BE2C (cell line): ENCODE data around the gene BRD3.

Experiments used
- DNase-seq: peaks from one replicate; pipeline ENCODE4 v3.0.0-alpha.2; 2020
- H3K27me3 ChIP-seq: fragments of 250-450 bp; sonication (Bioruptor Pico); 2 replicates; pipeline ENCODE4 v1.5.1; 2020; ENCODE audit warnings: mild to moderate bottlenecking
- H3K36me3 ChIP-seq: fragments of 250-450 bp; sonication (Bioruptor Pico); 2 replicates; pipeline ENCODE4 v1.5.1; 2020; ENCODE audit warnings: mild to moderate bottlenecking
- H3K4me1 ChIP-seq: fragments of 250-450 bp; sonication (Bioruptor Pico); 2 replicates; pipeline ENCODE4 v1.5.1; 2020
- H3K4me3 ChIP-seq: 2 replicates; pipeline ENCODE4 v1.5.1; 2011; ENCODE audit warnings: low read depth, low read length
- H3K9me3 ChIP-seq: fragments of 250-450 bp; sonication (Bioruptor Pico); 2 replicates; pipeline ENCODE4 v1.5.1; 2020
- TF ChIP-seq, protein P1 (sequence below): IDR thresholded peaks from 2 replicates; pipeline ENCODE4 v1.5.1; 2012; ENCODE audit warnings: mild to moderate bottlenecking, low read depth, low read length

BRD3 gene

DNA sequence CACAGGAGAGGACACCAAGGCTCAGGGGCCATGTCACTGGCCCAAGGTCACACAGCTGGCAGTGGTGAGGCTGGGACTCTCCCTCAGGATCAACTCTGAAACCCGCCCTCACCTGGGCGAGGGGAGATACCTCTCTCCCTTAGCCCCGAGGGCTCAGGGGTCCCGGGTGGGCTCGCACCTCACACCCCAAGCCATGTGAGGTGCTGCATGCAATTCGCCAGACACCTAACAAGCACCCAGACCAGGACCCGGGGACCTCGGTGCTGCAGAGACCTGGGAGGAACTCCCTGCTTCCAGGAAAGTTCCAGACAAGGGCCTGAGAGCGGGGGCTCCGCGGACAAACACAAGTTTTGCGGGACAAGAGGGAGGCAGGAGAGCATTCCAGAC, 19.3 kb downstream of the BRD3 start:
- Histone ChIP-seq H3K4me1 (no peaks in the 10 kb centered on the region), H3K36me3 (peaks cover 93% of the 10 kb centered on the region), H3K9me3 (no peaks in the 10 kb centered on the region), H3K27me3 (no peaks in the 10 kb centered on the region), H3K4me3 (no peak overlapping the region)
- no peak for DNase-seq
- TF ChIP-seq, protein P1, sequence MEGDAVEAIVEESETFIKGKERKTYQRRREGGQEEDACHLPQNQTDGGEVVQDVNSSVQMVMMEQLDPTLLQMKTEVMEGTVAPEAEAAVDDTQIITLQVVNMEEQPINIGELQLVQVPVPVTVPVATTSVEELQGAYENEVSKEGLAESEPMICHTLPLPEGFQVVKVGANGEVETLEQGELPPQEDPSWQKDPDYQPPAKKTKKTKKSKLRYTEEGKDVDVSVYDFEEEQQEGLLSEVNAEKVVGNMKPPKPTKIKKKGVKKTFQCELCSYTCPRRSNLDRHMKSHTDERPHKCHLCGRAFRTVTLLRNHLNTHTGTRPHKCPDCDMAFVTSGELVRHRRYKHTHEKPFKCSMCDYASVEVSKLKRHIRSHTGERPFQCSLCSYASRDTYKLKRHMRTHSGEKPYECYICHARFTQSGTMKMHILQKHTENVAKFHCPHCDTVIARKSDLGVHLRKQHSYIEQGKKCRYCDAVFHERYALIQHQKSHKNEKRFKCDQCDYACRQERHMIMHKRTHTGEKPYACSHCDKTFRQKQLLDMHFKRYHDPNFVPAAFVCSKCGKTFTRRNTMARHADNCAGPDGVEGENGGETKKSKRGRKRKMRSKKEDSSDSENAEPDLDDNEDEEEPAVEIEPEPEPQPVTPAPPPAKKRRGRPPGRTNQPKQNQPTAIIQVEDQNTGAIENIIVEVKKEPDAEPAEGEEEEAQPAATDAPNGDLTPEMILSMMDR = no peak

DNA sequence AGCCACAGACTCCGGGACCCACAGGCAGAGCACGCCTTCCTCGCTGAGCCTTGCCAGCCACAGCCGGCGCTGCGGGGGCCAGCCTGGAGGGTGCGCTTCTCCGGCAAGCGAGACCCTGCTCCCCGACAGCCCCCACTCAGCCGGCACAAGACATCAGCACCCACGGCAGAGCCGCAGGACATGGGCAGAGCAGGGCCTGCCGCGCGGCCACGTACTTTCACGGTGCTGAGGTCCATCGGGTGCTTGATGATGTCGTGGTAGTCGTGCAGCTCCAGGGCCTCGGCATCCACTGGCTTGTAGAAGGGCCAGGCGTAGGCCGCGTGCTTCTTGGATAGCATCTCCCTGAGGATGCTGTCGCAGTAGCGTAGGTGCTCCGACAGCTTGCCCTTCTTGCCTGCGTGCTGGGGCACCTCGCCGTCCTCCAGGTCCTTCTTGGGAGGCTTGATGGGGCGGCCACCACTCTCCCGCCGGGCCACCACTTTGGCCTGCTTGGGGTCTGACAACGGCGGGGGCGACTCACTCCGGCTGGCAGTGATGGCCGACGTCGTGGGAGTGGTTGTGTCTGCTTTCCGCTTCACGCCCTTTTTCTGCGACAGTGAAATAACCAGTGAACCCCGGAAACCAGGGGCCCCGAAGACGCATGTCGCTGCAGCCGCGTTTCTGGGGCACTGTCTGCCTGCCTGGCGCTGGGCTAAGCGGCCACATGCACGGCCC, 19.8 kb downstream of the BRD3 start:
- Histone ChIP-seq H3K27me3 (no peaks in the 10 kb centered on the region), H3K4me1 (no peaks in the 10 kb centered on the region), H3K9me3 (no peaks in the 10 kb centered on the region), H3K36me3 (peaks cover 91% of the 10 kb centered on the region), H3K4me3 (no peak overlapping the region)
- no peak for DNase-seq
- TF ChIP-seq, protein P1 = no peak

- Histone ChIP-seq H3K36me3 (peaks cover 81% of the 10 kb centered on the region), H3K4me3 (no peak overlapping the region), H3K27me3 (no peaks in the 10 kb centered on the region), H3K9me3 (no peaks in the 10 kb centered on the region), H3K4me1 (no peaks in the 10 kb centered on the region)
- DNase-seq = no peak
- TF ChIP-seq, protein P1 = no peak
These were observed 20.7 kb downstream of the BRD3 start for GRCh38 chr9:134046894-134047681.

GRCh38 chr9:134045841-134046544, 21.8 kb downstream of the BRD3 start:
- TF ChIP-seq, protein P1 = no peak; the same call in 1 of the 2 replicates
- peaks cover 81% of the 10 kb centered on the region for H3K36me3 ChIP-seq

DNA sequence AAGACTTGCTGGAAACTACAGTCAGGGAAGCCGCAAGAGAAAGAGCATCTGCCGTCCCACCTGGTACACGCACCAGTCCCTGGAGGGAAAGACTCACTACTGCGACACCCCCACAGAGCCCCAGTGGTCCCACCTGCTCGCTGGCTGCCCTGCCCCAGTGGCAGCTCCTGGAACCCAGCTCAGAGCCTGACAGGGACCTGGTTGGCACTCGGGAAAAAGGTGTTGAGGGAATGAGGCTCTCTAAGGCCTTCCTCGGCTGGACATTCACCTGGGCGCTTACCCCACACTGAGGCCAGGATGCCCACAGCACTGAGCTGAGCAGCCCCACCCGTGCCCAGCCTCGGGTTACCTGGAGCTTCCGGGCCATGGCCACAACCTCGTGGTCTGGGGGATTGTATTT, 22.9 kb downstream of the BRD3 start:
- no peak overlapping the region for H3K4me3 ChIP-seq
- H3K9me3 ChIP-seq = no peaks in the 10 kb centered on the region
- no peaks in the 10 kb centered on the region for H3K27me3 ChIP-seq
- H3K36me3 ChIP-seq = peaks cover 74% of the 10 kb centered on the region
- DNase-seq = no peak
- TF ChIP-seq, protein P1 = no peak
- peaks cover 14% of the 10 kb centered on the region for H3K4me1 ChIP-seq

More at GRCh38 chr9:134045841-134046544, 21.8 kb downstream of the BRD3 start:
- no peak for DNase-seq
- Histone ChIP-seq H3K9me3 (no peaks in the 10 kb centered on the region), H3K27me3 (no peaks in the 10 kb centered on the region), H3K4me1 (peaks cover 8% of the 10 kb centered on the region), H3K4me3 (no peak overlapping the region)
